Trophoblast cell (in vitro differentiated cells and primary cell): ENCODE data around the gene MIAT.

Experiments
- DNase-seq, 2 donors: peaks; one replicate each; pipeline ENCODE4 v3.0.0-alpha.2; 2016
- H2AFZ ChIP-seq: 2 replicates; pipeline ENCODE4 v1.6.1; 2013; ENCODE audit warnings: low read length, moderate library complexity, mild to moderate bottlenecking; ENCODE audit not compliant: insufficient read depth, poor library complexity
- H2AK5ac ChIP-seq: 2 replicates; pipeline ENCODE4 v1.6.1; 2013; ENCODE audit warnings: mild to moderate bottlenecking, low read length
- H2BK120ac ChIP-seq: 2 replicates; pipeline ENCODE4 v1.6.1; 2013; ENCODE audit warnings: low read length, mild to moderate bottlenecking, moderate library complexity; ENCODE audit not compliant: insufficient read depth, poor library complexity
- H2BK12ac ChIP-seq: 2 replicates; pipeline ENCODE4 v1.6.1; 2013; ENCODE audit warnings: mild to moderate bottlenecking, low read length, moderate library complexity
- H2BK5ac ChIP-seq: 2 replicates; pipeline ENCODE4 v1.6.1; 2013; ENCODE audit warnings: low read length, low read depth, moderate library complexity, mild to moderate bottlenecking; ENCODE audit not compliant: poor library complexity
- H3K14ac ChIP-seq: 2 replicates; pipeline ENCODE4 v1.6.1; 2013; ENCODE audit warnings: mild to moderate bottlenecking, low read length
- H3K18ac ChIP-seq: 2 replicates; pipeline ENCODE4 v1.6.1; 2013; ENCODE audit warnings: mild to moderate bottlenecking, low read length
- H3K23ac ChIP-seq: 2 replicates; pipeline ENCODE4 v1.6.1; 2013; ENCODE audit warnings: low read length
- H3K27ac ChIP-seq: 2 replicates; pipeline ENCODE4 v1.5.1; 2013; ENCODE audit warnings: low read depth, mild to moderate bottlenecking, inconsistent platforms, low read length, moderate library complexity
- H3K27me3 ChIP-seq: 2 replicates; pipeline ENCODE4 v1.6.1; 2013; ENCODE audit warnings: inconsistent platforms, mild to moderate bottlenecking, low read length, moderate library complexity; ENCODE audit not compliant: insufficient read depth
- H3K36me3 ChIP-seq, 2 experiments: 1 replicate in 1 of 2; 2 replicates in 1 of 2; pipeline ENCODE4 v1.6.1; 2013; ENCODE audit warnings: low read length in 2 of 2, mild to moderate bottlenecking in 2 of 2, moderate library complexity in 1 of 2; ENCODE audit not compliant: insufficient read depth in 2 of 2, control insufficient read depth in 1 of 2
- H3K4ac ChIP-seq: 2 replicates; pipeline ENCODE4 v1.6.1; 2013; ENCODE audit warnings: low read depth, mild to moderate bottlenecking, low read length, moderate library complexity
- H3K4me1 ChIP-seq, 2 experiments: 1 replicate in 1 of 2; 2 replicates in 1 of 2; pipeline ENCODE4 v1.6.1; 2013; ENCODE audit warnings: low read length in 2 of 2, mild to moderate bottlenecking in 2 of 2, moderate library complexity in 1 of 2; ENCODE audit not compliant: insufficient read depth in 2 of 2, control insufficient read depth in 1 of 2
- H3K4me2 ChIP-seq: 2 replicates; pipeline ENCODE4 v1.6.1; 2013; ENCODE audit warnings: inconsistent platforms, mild to moderate bottlenecking, low read length, moderate library complexity
- H3K4me3 ChIP-seq: 2 replicates; pipeline ENCODE4 v1.5.1; 2013; ENCODE audit warnings: mild to moderate bottlenecking, low read depth, low read length, inconsistent platforms
- H3K79me1 ChIP-seq: one replicate; pipeline ENCODE4 v1.6.1; 2013; ENCODE audit warnings: low read length
- H3K79me2 ChIP-seq: 2 replicates; pipeline ENCODE4 v1.6.1; 2013; ENCODE audit warnings: low read length, mild to moderate bottlenecking; ENCODE audit not compliant: control insufficient read depth, insufficient read depth, poor library complexity
- H3K9ac ChIP-seq: 2 replicates; pipeline ENCODE4 v1.6.1; 2013; ENCODE audit warnings: mild to moderate bottlenecking, low read length
- H3K9me3 ChIP-seq: 2 replicates; pipeline ENCODE4 v1.6.1; 2013; ENCODE audit warnings: low read depth, mild to moderate bottlenecking, control low read depth, inconsistent platforms, low read length; ENCODE audit not compliant: insufficient read depth
- H4K12ac ChIP-seq: 2 replicates; pipeline ENCODE4 v1.6.1; 2013; ENCODE audit warnings: low read depth, mild to moderate bottlenecking, low read length, moderate library complexity
- H4K8ac ChIP-seq: 2 replicates; pipeline ENCODE4 v1.6.1; 2013; ENCODE audit warnings: low read depth, mild to moderate bottlenecking, low read length, moderate library complexity
- H4K91ac ChIP-seq: one replicate; pipeline ENCODE4 v1.6.1; 2013; ENCODE audit warnings: low read depth, mild to moderate bottlenecking, low read length, moderate library complexity
- WGBS: extraction: QIAGEN DNeasy Blood & Tissue Kit; methylation state at CpG from one replicate; pipeline ENCODE4 v1.1.7; 2013; ENCODE audit warnings: missing lambda C conversion rate; ENCODE audit not compliant: insufficient read length, insufficient coverage; ENCODE audit errors: extremely low coverage; 5-methylcytosine and 5-hydroxymethylcytosine counted together

The MIAT gene

GRCh38 chr22:26670459-26670858, 13.1 kb downstream of the MIAT start:
- Histone ChIP-seq H3K9ac (no peak overlapping the region), H3K27ac (no peak overlapping the region), H3K18ac (no peak overlapping the region), H3K4me3 (no peak overlapping the region), H3K36me3 (no peaks in the 10 kb centered on the region), H3K4ac (no peak overlapping the region), H3K4me1 (peaks cover 11 to 12% of the 10 kb centered on the region in 2 experiments), H2BK5ac (no peak overlapping the region), H4K91ac (no peak overlapping the region), H2BK120ac (no peak overlapping the region), H3K23ac (no peak overlapping the region), H2BK12ac (no peak overlapping the region), H2AK5ac (no peak overlapping the region), H4K8ac (no peak overlapping the region), H3K4me2 (no peak overlapping the region), H3K14ac (no peak overlapping the region), H3K79me2 (peaks cover 3% of the 10 kb centered on the region), H3K79me1 (peaks cover 8% of the 10 kb centered on the region), H3K27me3 (no peaks in the 10 kb centered on the region), H4K12ac (no peak overlapping the region), H2AFZ (no peak overlapping the region), H3K9me3 (no peaks in the 10 kb centered on the region)
- no CpG with 5 or more reads among the region's 4 CpGs for WGBS
- DNase-seq, result no peak

- H3K14ac ChIP-seq, result no peak overlapping the region
- no CpG with 5 or more reads among the region's 15 CpGs for WGBS
- H3K27me3 ChIP-seq, result no peaks in the 10 kb centered on the region
- no peaks in the 10 kb centered on the region for H3K36me3 ChIP-seq
- DNase-seq, result no peak
- no peak overlapping the region for H3K9ac ChIP-seq
- H3K79me2 ChIP-seq, result peaks cover 3% of the 10 kb centered on the region
- no peak overlapping the region for H2BK12ac ChIP-seq
- no peak overlapping the region for H2AK5ac ChIP-seq
- H3K9me3 ChIP-seq, result no peaks in the 10 kb centered on the region
- no peak overlapping the region for H4K91ac ChIP-seq
- H4K8ac ChIP-seq, result peak overlapping the region; percentile 32
- H3K4me1 ChIP-seq, result peaks cover 11 to 12% of the 10 kb centered on the region in 2 experiments
- no peak overlapping the region for H3K23ac ChIP-seq
- H2BK5ac ChIP-seq, result no peak overlapping the region
- H3K4ac ChIP-seq, result no peak overlapping the region
- no peak overlapping the region for H2AFZ ChIP-seq
- no peak overlapping the region for H4K12ac ChIP-seq
- H2BK120ac ChIP-seq, result no peak overlapping the region
- no peak overlapping the region for H3K4me3 ChIP-seq
- no peak overlapping the region for H3K18ac ChIP-seq
- H3K27ac ChIP-seq, result no peak overlapping the region
- peaks cover 8% of the 10 kb centered on the region for H3K79me1 ChIP-seq
- H3K4me2 ChIP-seq, result no peak overlapping the region
These were observed 14.1 kb downstream of the MIAT start for GRCh38 chr22:26671317-26672059.

- Histone ChIP-seq H3K36me3 (no peaks in the 10 kb centered on the region), H3K9me3 (no peaks in the 10 kb centered on the region), H4K8ac (peak overlapping the region; percentile 98), H2BK12ac (no peak overlapping the region), H2AFZ (peak overlapping the region; percentile 86), H3K4me2 (peak overlapping the region; percentile 82), H2AK5ac (peak overlapping the region; percentile 2), H3K79me1 (peaks cover 8% of the 10 kb centered on the region), H4K12ac (peak overlapping the region; percentile 97), H4K91ac (peak overlapping the region; percentile 40), H3K27ac (peak overlapping the region; percentile 82), H3K23ac (no peak overlapping the region), H3K4me1 (peaks cover 11 to 12% of the 10 kb centered on the region in 2 experiments), H3K79me2 (peaks cover 3% of the 10 kb centered on the region), H3K18ac (no peak overlapping the region), H3K9ac (no peak overlapping the region), H3K4ac (no peak overlapping the region), H3K4me3 (peak overlapping the region; percentile 49), H2BK5ac (no peak overlapping the region), H2BK120ac (peak overlapping the region; percentile 79), H3K27me3 (no peaks in the 10 kb centered on the region), H3K14ac (peak overlapping the region; percentile 3)
- no peak for DNase-seq
- no CpG with 5 or more reads among the region's 8 CpGs for WGBS
These were observed 14.7 kb downstream of the MIAT start for GRCh38 chr22:26672060-26672471.

GRCh38 chr22:26672590-26673468, 15.4 kb downstream of the MIAT start:
- H2BK12ac ChIP-seq, result no peak overlapping the region
- H2BK5ac ChIP-seq, result peak overlapping the region; percentile 77
- H2AK5ac ChIP-seq, result peak overlapping the region; percentile 49
- H3K4me2 ChIP-seq, result peak overlapping the region; percentile 82
- no CpG with 5 or more reads among the region's 36 CpGs for WGBS
- H3K79me1 ChIP-seq, result peaks cover 8% of the 10 kb centered on the region
- peak overlapping the region; percentile 94 for H4K91ac ChIP-seq
- no peaks in the 10 kb centered on the region for H3K27me3 ChIP-seq
- H3K23ac ChIP-seq, result no peak overlapping the region
- peak; percentile 82 to 88 for DNase-seq
- peak overlapping the region; percentile 98 for H4K8ac ChIP-seq
- peak overlapping the region; percentile 79 for H3K4me3 ChIP-seq
- peak overlapping the region; percentile 79 for H2BK120ac ChIP-seq
- peak overlapping the region; percentile 97 for H4K12ac ChIP-seq
- peak overlapping the region; percentile 83 for H3K14ac ChIP-seq
- H3K4ac ChIP-seq, result peak overlapping the region; percentile 87
- H3K18ac ChIP-seq, result peak overlapping the region; percentile 87
- H3K4me1 ChIP-seq, result peaks cover 11 to 12% of the 10 kb centered on the region in 2 experiments
- H2AFZ ChIP-seq, result peak overlapping the region; percentile 86
- H3K36me3 ChIP-seq, result no peaks in the 10 kb centered on the region
- no peaks in the 10 kb centered on the region for H3K9me3 ChIP-seq
- H3K79me2 ChIP-seq, result peaks cover 3% of the 10 kb centered on the region
- H3K27ac ChIP-seq, result peak overlapping the region; percentile 82
- peak overlapping the region; percentile 77 for H3K9ac ChIP-seq
